ENCODE measurements around the gene DCTN4. TPM values are rescaled to one million over a fixed set of nuclear protein-coding genes. Genes with fewer than 3 reads are reported as not detected.
A peak's percentile ranks its signal among the peaks of the same experiment; 100 is the strongest.

The DCTN4 gene
- total RNA-seq, 2 experiments from 2014 or later: 12.6 to 22.4 TPM

DNA sequence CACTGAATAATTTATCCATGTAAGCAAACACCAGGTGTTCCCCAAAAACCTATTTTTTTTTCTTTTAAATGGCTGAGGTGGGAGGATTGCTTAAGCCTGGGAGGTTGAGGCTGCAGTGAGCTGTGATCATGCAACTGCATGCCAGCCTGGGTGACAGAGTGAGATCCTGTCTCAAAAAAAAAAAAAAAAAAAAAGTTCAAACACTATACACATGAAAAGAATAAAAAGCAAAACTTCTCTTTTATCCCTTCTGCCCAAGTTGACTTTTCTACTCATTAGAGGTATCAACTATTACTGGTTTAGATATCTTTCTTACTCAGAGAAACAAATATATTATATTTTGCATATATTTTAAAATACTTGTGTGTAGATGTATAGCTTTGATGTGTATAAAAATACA, 17.8 kb downstream of the DCTN4 start:
- DNase-seq (ENCODE audit: low spot score): no peak
- no peak overlapping the region for H3K27ac ChIP-seq (ENCODE audit: low read depth, low read length, poor library complexity, severe bottlenecking)
- H3K79me2 ChIP-seq (ENCODE audit: insufficient read depth, low read depth, low read length): no peaks in the 10 kb centered on the region
- TF ChIP-seq CTCF (conservative IDR thresholded peaks at IDR 0.05; ENCODE audit: low read length): no peak
- TF ChIP-seq EZH2phosphoT487 (IDR thresholded peaks at IDR 0.05; ENCODE audit: borderline replicate concordance, low read depth, low read length): no peak
- peaks cover 3% of the 10 kb centered on the region; the same call in 1 of the 2 replicates for H3K36me3 ChIP-seq (ENCODE audit: insufficient read depth, low read length)
- H4K20me1 ChIP-seq (ENCODE audit: insufficient read depth, low read length): no peaks in the 10 kb centered on the region
- no peaks in the 10 kb centered on the region for H3K9me3 ChIP-seq (ENCODE audit: low read length)
- H3K4me1 ChIP-seq (ENCODE audit: insufficient read depth, low read length, poor library complexity, severe bottlenecking): no peaks in the 10 kb centered on the region
- H3K4me3 ChIP-seq (ENCODE audit: low read depth, low read length, poor library complexity, severe bottlenecking): no peak overlapping the region
- no TSS peak for BruUV-seq (replicated peaks)
- POLR2A ChIA-PET: interaction anchor here (0.6 to 1.5 kb wide), 5 partner anchors 10 to 697 kb away, joined by 3 to 6 read pairs (median 3); partner anchors contain the start of gene DCTN4
- H3K9me2 ChIP-seq (ENCODE audit: insufficient read depth, low read length): no peaks in the 10 kb centered on the region
- CTCF ChIA-PET (ENCODE audit: unreplicated experiment): no interaction called here
- H2AFZ ChIP-seq (ENCODE audit: low read length): no peak overlapping the region
- intact Hi-C loops (cut with micrococcal nuclease; ENCODE audit: unreplicated experiment): no loop called here
- no peak overlapping the region for H3K4me2 ChIP-seq (ENCODE audit: low read length)

GRCh38 chr5:150738862-150739261, 20.0 kb downstream of the DCTN4 start:
- intact Hi-C loops (cut with micrococcal nuclease; ENCODE audit: unreplicated experiment): no loop called here
- no peak for DNase-seq (ENCODE audit: low spot score)
- peaks cover 6% of the 10 kb centered on the region for H3K4me1 ChIP-seq (ENCODE audit: insufficient read depth, low read length, poor library complexity, severe bottlenecking)
- H3K27ac ChIP-seq (ENCODE audit: low read depth, low read length, poor library complexity, severe bottlenecking): no peak overlapping the region
- no peak overlapping the region for H3K4me3 ChIP-seq (ENCODE audit: low read depth, low read length, poor library complexity, severe bottlenecking)
- H3K36me3 ChIP-seq (ENCODE audit: insufficient read depth, low read length): peaks cover 11% of the 10 kb centered on the region
- H3K4me2 ChIP-seq (ENCODE audit: low read length): no peak overlapping the region
- no peaks in the 10 kb centered on the region for H4K20me1 ChIP-seq (ENCODE audit: insufficient read depth, low read length)
- ChIA-PET CTCF (ENCODE audit: unreplicated experiment) (interaction anchor here (0.6 kb wide), 1 partner anchor 278 kb away, joined by 6 read pairs; no protein-coding TSS in a partner anchor), POLR2A (interaction anchor here (0.6 to 0.7 kb wide), 2 partner anchors 116 to 489 kb away, joined by 3 to 8 read pairs; no protein-coding TSS in a partner anchor)
- no peaks in the 10 kb centered on the region for H3K79me2 ChIP-seq (ENCODE audit: insufficient read depth, low read depth, low read length)
- no TSS peak for BruUV-seq (replicated peaks)
- no peaks in the 10 kb centered on the region for H3K9me3 ChIP-seq (ENCODE audit: low read length)
- no peak overlapping the region for H2AFZ ChIP-seq (ENCODE audit: low read length)
- TF ChIP-seq EZH2phosphoT487 (IDR thresholded peaks at IDR 0.05; ENCODE audit: borderline replicate concordance, low read depth, low read length) (no peak), CTCF (conservative IDR thresholded peaks at IDR 0.05; ENCODE audit: low read length) (no peak)
- H3K9me2 ChIP-seq (ENCODE audit: insufficient read depth, low read length): no peaks in the 10 kb centered on the region

DNA sequence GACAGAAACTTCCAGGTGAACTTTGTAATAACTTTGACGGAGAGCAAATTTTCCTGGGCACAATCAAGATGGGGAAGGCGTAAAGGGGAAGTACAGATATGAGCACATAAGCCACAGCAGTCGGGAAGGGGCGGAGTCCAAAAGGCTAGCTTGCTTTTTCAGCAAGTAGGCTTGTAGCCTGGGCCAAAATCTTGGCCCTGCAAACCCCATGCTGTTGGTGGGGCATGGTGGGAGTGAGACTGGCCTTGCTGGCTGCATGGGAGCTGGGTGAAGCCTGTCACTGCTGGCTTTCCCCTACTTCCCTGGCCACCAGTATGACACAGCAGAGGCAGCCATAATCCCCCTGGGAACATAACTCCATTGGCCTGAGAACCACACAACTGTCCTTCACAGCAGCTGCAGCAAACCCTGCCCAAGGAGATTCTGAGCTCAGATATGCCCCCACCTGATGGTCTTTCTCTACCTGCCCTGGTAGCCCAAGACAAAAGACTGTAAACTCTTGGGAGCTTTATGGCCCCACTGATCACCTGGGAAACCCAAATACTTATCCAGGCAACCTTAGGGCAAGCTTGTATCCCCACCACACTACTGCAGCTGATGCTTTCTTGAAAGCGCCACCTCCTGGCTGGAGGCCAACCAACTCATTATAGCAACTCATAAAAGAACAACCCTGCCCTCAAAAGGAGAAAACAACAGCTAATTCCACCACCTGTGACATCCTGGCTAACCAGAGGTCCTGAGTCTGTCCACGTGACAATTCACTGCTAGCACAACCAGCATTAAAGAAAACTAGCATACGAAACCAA, 24.0 kb downstream of the DCTN4 start:
- no peak overlapping the region for H3K27ac ChIP-seq (ENCODE audit: low read depth, low read length, poor library complexity, severe bottlenecking)
- BruUV-seq (replicated peaks): no TSS peak
- no peak overlapping the region; the same call in 1 of the 2 replicates for H3K4me2 ChIP-seq (ENCODE audit: low read length)
- H4K20me1 ChIP-seq (ENCODE audit: insufficient read depth, low read length): no peaks in the 10 kb centered on the region
- H3K79me2 ChIP-seq (ENCODE audit: insufficient read depth, low read depth, low read length): no peaks in the 10 kb centered on the region
- H3K9me3 ChIP-seq (ENCODE audit: low read length): no peaks in the 10 kb centered on the region
- H3K4me3 ChIP-seq (ENCODE audit: low read depth, low read length, poor library complexity, severe bottlenecking): no peak overlapping the region
- DNase-seq (ENCODE audit: low spot score): peak; percentile 14
- H3K36me3 ChIP-seq (ENCODE audit: insufficient read depth, low read length): peaks cover 35% of the 10 kb centered on the region
- TF ChIP-seq CTCF (conservative IDR thresholded peaks at IDR 0.05; ENCODE audit: low read length) (peak; percentile 62), EZH2phosphoT487 (IDR thresholded peaks at IDR 0.05; ENCODE audit: borderline replicate concordance, low read depth, low read length) (no peak)
- H2AFZ ChIP-seq (ENCODE audit: low read length): no peak overlapping the region
- no peaks in the 10 kb centered on the region for H3K9me2 ChIP-seq (ENCODE audit: insufficient read depth, low read length)
- ChIA-PET CTCF (ENCODE audit: unreplicated experiment) (no interaction called here), POLR2A (interaction anchor here (0.6 to 1.4 kb wide), 3 partner anchors 15 to 19 kb away, joined by 3 to 4 read pairs (median 3); no protein-coding TSS in a partner anchor)
- intact Hi-C loops (cut with micrococcal nuclease; ENCODE audit: unreplicated experiment): no loop called here
- H3K4me1 ChIP-seq (ENCODE audit: insufficient read depth, low read length, poor library complexity, severe bottlenecking): peaks cover 6% of the 10 kb centered on the region
